GM21447 (cell line): ENCODE measurements around the gene ROMO1.
A peak's percentile ranks its signal among the peaks of the same experiment; 100 is the strongest.
"Not testable (repeated sequence)": the region's sequence is repeated elsewhere in the genome, so short reads cannot be mapped to it uniquely, and the experiment has no call there.

Source experiments
- ATAC-seq: cut with Tn5 transposase; IDR thresholded peaks from one replicate; pipeline ENCODE4 v1.9.1; 2021; ENCODE audit not compliant: unreplicated experiment

Gene ROMO1

GRCh38 chr20:35680452-35681183, 18.6 kb upstream of the ROMO1 start:
- no peak for ATAC-seq

- no peak for ATAC-seq
Observed at GRCh38 chr20:35681960-35682359, 17.2 kb upstream of the ROMO1 start.

- not testable (repeated sequence) for ATAC-seq
Observed at GRCh38 chr20:35685368-35685767, 13.8 kb upstream of the ROMO1 start.

GRCh38 chr20:35686872-35687271, 12.3 kb upstream of the ROMO1 start:
- ATAC-seq, result not testable (repeated sequence)

GRCh38 chr20:35690265-35690664, 8.9 kb upstream of the ROMO1 start:
- ATAC-seq, result no peak

- no peak for ATAC-seq
Observed at GRCh38 chr20:35695245-35695749, 3.9 kb upstream of the ROMO1 start.

GRCh38 chr20:35695978-35696377, 3.2 kb upstream of the ROMO1 start:
- ATAC-seq, result no peak

GRCh38 chr20:35697696-35698297, 1.4 kb upstream of the ROMO1 start:
- ATAC-seq, result no peak

- ATAC-seq, result peak; percentile 22
Observed at GRCh38 chr20:35698298-35699126, 693 bp upstream of the ROMO1 start.

- ATAC-seq, result no peak
Observed at GRCh38 chr20:35699957-35700624, 886 bp downstream of the ROMO1 start.

- ATAC-seq, result no peak
Observed at GRCh38 chr20:35700625-35701148, 1.5 kb downstream of the ROMO1 start.

GRCh38 chr20:35702051-35702823, 3.0 kb downstream of the ROMO1 start:
- no peak for ATAC-seq

- no peak for ATAC-seq
Observed at GRCh38 chr20:35702824-35703695, 3.9 kb downstream of the ROMO1 start.

GRCh38 chr20:35704514-35705261, 5.5 kb downstream of the ROMO1 start:
- ATAC-seq, result no peak

- ATAC-seq, result not testable (repeated sequence)
Observed at GRCh38 chr20:35705894-35706293, 6.7 kb downstream of the ROMO1 start.

GRCh38 chr20:35706591-35707529, 7.7 kb downstream of the ROMO1 start:
- not testable (repeated sequence) for ATAC-seq

- ATAC-seq, result no peak
Observed at GRCh38 chr20:35708502-35708901, 9.3 kb downstream of the ROMO1 start.
